ENCODE data around the gene KRTAP19-1. TPM values are rescaled to one million over a fixed set of nuclear protein-coding genes. Genes with fewer than 3 reads are reported as not detected.

KRTAP19-1 gene
- total RNA-seq, 1 donor from 2014 or later = 1.0 TPM

DNA sequence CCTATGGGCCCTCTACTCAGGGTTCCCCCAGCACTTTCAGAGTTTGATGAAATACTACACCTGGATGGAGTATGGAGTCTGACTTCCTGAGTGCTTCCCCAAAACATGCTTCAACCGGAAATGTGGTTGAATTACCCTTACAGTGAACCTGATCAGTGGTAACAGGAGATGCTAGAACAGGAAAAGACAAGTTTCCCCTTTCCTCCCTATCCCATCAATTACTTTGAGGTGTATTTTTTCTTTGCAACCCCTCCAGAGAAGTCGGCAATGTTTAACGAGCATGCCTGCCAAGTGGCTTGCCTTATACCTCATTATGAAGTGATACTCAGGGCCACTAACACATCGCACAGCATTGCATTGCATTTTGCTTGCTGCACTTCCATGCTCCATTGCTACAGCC lies 33.1 kb downstream of the KRTAP19-1 start:
- Mint-ChIP-seq H3K4me1 (ENCODE audit: unreplicated experiment) (no peaks in the 10 kb centered on the region), H3K4me3 (no peak overlapping the region), H3K27ac (no peak overlapping the region), H3K36me3 (no peaks in the 10 kb centered on the region), H3K9me3 (no peaks in the 10 kb centered on the region), H3K27me3 (no peaks in the 10 kb centered on the region)
- no peak for DNase-seq (ENCODE audit: extremely low spot score, unreplicated experiment)
- TF ChIP-seq CTCF (conservative IDR thresholded peaks at IDR 0.05) = no peak

- TF ChIP-seq CTCF (conservative IDR thresholded peaks at IDR 0.05) = no peak
- Mint-ChIP-seq H3K27me3 (no peaks in the 10 kb centered on the region), H3K36me3 (no peaks in the 10 kb centered on the region), H3K9me3 (peaks cover 5% of the 10 kb centered on the region), H3K4me3 (no peak overlapping the region), H3K4me1 (ENCODE audit: unreplicated experiment) (no peaks in the 10 kb centered on the region), H3K27ac (no peak overlapping the region)
- no peak for DNase-seq (ENCODE audit: extremely low spot score, unreplicated experiment)
Measured at GRCh38 chr21:30444204-30444603, 36.0 kb downstream of the KRTAP19-1 start.

DNA sequence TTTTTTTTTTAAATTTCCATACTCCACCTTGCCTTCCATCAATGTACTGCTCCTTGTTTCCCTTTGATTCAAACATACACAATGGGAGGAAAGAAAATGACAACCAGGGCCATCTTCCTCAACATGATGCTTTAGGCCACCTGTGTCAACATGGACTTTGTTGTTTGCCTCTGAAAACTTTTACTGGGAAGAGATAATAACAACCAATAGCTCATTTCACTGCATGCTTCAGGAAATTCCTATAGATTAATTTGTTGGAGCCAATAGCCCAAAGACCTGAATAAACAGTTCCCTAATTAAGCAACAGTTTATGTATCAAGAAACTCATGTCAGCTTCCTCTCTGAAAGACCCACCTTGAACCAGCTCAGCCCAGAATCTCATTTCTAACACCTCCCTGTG lies 36.9 kb downstream of the KRTAP19-1 start:
- Mint-ChIP-seq H3K4me1 (ENCODE audit: unreplicated experiment) (peaks cover 6% of the 10 kb centered on the region), H3K36me3 (no peaks in the 10 kb centered on the region), H3K9me3 (peaks cover 5% of the 10 kb centered on the region), H3K4me3 (no peak overlapping the region), H3K27me3 (no peaks in the 10 kb centered on the region), H3K27ac (no peak overlapping the region)
- no peak for DNase-seq (ENCODE audit: extremely low spot score, unreplicated experiment)
- no peak for TF ChIP-seq CTCF (conservative IDR thresholded peaks at IDR 0.05)

DNA sequence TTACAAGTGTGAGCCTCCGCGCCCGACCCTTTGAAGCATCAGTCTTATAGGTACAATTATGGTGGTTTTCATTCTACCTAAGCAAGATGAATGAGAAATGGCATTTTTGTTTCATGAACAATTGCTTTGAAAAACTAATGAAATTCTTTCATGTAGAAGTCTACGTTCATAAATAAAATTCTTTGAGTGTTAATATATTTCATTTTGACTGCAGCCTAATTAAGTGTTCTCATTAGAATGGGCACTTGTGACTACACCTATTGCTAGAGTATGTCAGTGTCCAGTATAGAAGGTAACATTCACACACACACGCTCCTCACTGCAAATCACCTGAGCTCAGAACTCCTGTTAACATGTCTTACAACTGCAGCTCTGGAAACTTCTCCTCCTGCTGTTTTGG lies 40.2 kb downstream of the KRTAP19-1 start, which contains the start of gene KRTAP15-1:
KRTAP15-1 (plus strand) TSS at position 301 of the 400 bp plus-strand sequence; CDS start at position 354, 53 bp downstream.
- H3K4me1 Mint-ChIP-seq (ENCODE audit: unreplicated experiment) = peaks cover 6% of the 10 kb centered on the region
- no peaks in the 10 kb centered on the region for H3K27me3 Mint-ChIP-seq
- H3K36me3 Mint-ChIP-seq = no peaks in the 10 kb centered on the region
- no peak within 1 kb of the TSS for H3K4me3 Mint-ChIP-seq
- TF ChIP-seq CTCF (conservative IDR thresholded peaks at IDR 0.05) = no peak
- peaks cover 5% of the 10 kb centered on the region for H3K9me3 Mint-ChIP-seq
- no peak for DNase-seq (ENCODE audit: extremely low spot score, unreplicated experiment)
- no peak within 1 kb of the TSS for H3K27ac Mint-ChIP-seq

GRCh38 chr21:30437010-30437565 lies 43.1 kb downstream of the KRTAP19-1 start:
- Mint-ChIP-seq H3K27me3 (no peaks in the 10 kb centered on the region), H3K27ac (no peak overlapping the region), H3K4me3 (no peak overlapping the region), H3K9me3 (peaks cover 5% of the 10 kb centered on the region), H3K36me3 (no peaks in the 10 kb centered on the region), H3K4me1 (ENCODE audit: unreplicated experiment) (peaks cover 6% of the 10 kb centered on the region)
- no peak for TF ChIP-seq CTCF (conservative IDR thresholded peaks at IDR 0.05)
- DNase-seq (ENCODE audit: extremely low spot score, unreplicated experiment) = no peak

All from type B pancreatic cell (in vitro differentiated cells).